Omental fat pad (tissue), 4 donors: Measurements from ENCODE around the gene HAUS8. TPM values are rescaled to one million over a fixed set of nuclear protein-coding genes. Genes with fewer than 3 reads are reported as not detected.
A peak's percentile ranks its signal among the peaks of the same experiment; 100 is the strongest.

Experiments used
- ATAC-seq: fragments of 150-250 bp; one replicate; pipeline ENCODE4 v1.9.1; 2016; ENCODE audit warnings: mild to moderate bottlenecking, moderate library complexity; ENCODE audit not compliant: low FRiP score
- DNase-seq: peaks from one replicate; pipeline ENCODE4 v3.0.0-alpha.2; 2019; ENCODE audit warnings: low spot score
- total RNA-seq, 4 donors: library from RNA; depleted of rRNA; stranded (reverse); fragments of >200 nt; gene quantifications; one replicate each; pipeline ENCODE4 v1.1.0, GENCODE V29; 2016
- TF ChIP-seq, protein P1 (sequence below), 3 donors: fragments of 450-650 bp; IDR thresholded peaks; one replicate each; pipeline ENCODE4 v1.5.1; 2016 to 2017; ENCODE audit warnings: antibody characterized with exemption in 3 of 3, mild to moderate bottlenecking in 3 of 3, moderate library complexity in 2 of 3

Gene HAUS8
- total RNA-seq, 4 donors from 2014 or later, result 4.0 to 7.3 (median 6.1) TPM

DNA sequence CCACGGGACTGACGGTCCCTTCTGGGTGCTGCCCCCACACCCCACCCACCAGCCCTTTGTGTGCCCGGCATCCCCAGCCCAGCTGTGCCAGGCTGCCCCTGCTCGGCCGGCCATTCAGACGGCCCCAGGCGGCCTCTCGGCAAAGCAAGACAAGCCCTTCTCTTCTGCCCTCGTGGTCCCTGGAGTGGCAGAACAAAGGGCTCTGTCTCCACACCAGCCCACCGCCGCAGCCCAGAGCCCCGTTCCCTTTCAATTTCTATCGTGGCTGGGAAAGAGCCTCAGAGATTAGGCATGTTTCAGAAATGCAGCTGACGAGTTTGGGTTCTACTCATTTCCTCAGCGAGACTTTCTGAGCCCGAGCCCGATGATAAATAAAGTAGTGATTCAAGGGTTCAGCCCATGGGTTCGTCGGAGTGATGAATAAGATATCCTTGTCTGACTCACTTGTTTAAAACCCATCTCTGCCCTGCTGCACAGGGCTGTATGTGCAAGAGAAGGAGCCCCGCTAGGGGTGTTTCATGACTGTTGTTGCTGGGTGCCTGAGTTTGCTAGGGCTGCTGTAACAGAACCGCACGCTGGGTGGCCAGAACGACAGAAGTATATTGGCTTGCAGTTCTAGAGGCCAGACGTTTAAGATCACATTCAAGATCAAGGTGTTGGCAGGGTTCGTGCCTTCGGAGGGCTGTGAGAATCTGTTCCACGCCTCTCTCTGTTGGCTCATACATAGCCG lies 4.6 kb upstream of the HAUS8 start:
- peak; percentile 54 for DNase-seq
- TF ChIP-seq, protein P1, sequence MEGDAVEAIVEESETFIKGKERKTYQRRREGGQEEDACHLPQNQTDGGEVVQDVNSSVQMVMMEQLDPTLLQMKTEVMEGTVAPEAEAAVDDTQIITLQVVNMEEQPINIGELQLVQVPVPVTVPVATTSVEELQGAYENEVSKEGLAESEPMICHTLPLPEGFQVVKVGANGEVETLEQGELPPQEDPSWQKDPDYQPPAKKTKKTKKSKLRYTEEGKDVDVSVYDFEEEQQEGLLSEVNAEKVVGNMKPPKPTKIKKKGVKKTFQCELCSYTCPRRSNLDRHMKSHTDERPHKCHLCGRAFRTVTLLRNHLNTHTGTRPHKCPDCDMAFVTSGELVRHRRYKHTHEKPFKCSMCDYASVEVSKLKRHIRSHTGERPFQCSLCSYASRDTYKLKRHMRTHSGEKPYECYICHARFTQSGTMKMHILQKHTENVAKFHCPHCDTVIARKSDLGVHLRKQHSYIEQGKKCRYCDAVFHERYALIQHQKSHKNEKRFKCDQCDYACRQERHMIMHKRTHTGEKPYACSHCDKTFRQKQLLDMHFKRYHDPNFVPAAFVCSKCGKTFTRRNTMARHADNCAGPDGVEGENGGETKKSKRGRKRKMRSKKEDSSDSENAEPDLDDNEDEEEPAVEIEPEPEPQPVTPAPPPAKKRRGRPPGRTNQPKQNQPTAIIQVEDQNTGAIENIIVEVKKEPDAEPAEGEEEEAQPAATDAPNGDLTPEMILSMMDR (IDR thresholded peaks at IDR 0.05), result no peak
- peak; percentile 69 for ATAC-seq

DNA sequence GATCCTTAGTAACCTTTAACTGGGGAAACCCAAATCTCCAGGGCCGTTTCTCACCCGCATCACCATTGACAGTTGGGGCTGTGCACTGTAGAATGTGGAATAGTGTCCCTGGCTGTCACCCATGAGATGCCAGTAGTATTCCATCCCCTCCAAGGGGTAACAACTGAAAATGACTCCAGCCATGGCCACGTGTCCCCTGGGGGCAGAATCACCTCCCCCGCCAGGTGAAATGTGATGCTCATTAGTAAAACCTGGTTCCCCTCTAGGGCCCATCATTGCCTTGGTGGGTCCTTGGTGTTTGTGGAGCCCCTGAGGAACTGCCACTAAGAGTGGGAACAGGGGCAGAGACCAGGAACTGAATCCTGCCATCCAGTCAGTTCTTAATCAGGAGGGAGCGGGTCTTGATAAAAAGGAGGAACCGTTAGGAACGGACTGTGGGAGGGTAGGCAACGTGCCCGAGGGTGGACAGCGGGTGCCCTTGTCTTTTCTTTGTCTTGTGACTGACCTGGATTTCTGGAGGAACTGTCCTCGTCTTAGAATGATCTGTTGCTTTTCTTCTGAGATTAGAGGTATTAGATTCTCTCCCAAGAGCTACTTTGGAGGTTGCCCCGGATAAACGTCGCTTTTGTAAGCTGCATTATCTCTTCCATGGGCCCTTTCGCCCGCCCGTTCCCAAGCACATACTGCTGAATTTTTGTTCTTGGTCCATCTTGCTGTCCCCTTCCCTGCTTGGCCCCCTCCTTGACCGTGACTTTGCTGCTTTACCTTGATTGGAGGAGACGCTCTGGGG lies 3.9 kb upstream of the HAUS8 start:
- ATAC-seq (no peak), DNase-seq (no peak)
- TF ChIP-seq, protein P1 (IDR thresholded peaks at IDR 0.05), result no peak

DNA sequence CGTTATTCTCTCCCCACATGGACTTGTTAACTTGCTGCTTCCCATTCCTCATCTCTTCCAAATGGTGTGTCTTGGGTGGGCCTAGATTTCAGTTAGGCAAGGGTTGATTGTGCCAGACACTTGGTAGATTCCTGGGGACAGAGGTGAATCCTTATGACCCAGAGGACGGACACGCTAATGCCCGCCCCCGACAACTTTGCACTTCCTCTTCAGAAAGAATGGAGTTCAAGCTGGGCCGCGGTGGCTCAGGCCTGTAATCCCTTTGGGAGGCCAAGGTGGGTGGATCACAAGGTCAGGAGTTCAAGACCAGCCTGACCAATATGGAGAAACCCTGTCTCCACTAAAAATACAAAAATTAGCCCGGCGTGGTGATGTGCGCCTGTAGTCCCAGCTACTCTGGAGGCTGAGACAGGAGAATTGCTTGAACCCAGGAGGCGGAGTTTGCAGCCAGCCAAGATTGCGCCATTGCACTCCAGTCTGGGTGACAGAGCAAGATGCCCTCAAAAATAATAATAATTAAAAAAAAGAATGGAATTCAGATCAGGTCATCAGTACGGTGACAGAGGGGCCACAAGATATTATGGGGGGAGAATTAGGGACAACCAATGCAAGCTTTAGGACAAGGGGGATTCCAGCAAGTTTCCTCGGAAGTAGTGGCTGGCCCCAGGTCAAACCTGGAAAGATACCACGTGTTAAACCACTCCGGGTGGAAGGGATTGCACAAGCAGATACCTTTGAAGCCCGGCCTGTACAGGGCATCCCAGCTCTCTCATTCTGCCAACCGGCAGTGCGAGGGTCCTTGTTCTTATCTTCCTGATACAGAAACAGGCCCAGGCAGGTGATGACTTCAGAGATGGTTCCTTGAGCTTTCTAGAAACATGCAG lies 3.0 kb upstream of the HAUS8 start:
- TF ChIP-seq, protein P1 (IDR thresholded peaks at IDR 0.05), result no peak
- ATAC-seq (no peak), DNase-seq (no peak)

DNA sequence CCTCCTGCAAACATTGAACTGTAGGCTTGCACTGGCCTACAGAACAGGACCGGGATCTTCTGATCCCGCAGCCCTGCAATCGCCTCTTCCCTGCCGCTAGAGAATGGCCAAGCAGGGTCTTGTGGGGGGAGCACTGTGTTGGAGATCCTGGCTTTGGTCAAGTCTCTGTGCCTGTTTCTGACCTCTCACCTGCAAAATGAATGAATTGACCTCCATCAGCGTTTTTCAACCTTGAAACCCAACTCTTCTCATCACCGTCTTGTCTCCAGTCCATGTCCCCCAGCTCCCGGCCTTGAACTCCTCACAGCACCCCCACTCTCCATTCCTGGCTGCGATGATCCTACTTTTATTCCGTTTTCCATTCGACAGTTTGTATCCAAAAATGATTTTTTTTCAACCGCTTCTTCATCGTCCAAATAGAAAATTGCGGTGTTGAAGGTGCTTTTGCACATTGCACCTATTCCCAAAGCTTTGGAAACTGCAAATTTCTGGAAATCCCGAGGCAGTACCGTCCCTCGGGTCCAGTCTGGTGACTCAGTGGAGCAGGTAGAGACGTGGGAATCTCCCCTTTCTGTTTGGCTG lies 2.3 kb upstream of the HAUS8 start:
- TF ChIP-seq, protein P1 (IDR thresholded peaks at IDR 0.05), result no peak
- DNase-seq (no peak), ATAC-seq (no peak)

DNA sequence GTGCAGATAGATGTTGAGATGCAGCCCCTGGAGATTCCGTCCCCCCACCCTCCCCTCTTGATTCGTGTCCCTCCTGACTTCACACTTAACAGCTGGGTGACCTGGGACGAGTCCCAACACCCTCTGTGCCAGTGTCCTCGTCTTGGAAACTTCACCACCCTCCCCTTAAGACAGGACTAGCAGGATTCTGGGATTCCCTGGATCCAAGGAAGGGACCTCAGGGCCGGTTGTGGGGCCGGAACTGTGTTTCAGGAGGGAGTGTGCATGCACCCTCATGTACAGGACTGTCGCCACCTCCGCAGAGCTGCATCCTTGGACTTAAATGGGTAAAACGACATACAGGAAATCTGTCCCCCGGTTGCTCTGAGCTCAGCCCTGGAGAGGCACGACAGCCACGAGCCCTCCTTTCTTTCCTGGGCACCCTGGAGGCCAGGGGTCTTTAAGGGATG lies 1.3 kb upstream of the HAUS8 start:
- TF ChIP-seq, protein P1 (IDR thresholded peaks at IDR 0.05), result no peak
- no peak for ATAC-seq
- no peak for DNase-seq

DNA sequence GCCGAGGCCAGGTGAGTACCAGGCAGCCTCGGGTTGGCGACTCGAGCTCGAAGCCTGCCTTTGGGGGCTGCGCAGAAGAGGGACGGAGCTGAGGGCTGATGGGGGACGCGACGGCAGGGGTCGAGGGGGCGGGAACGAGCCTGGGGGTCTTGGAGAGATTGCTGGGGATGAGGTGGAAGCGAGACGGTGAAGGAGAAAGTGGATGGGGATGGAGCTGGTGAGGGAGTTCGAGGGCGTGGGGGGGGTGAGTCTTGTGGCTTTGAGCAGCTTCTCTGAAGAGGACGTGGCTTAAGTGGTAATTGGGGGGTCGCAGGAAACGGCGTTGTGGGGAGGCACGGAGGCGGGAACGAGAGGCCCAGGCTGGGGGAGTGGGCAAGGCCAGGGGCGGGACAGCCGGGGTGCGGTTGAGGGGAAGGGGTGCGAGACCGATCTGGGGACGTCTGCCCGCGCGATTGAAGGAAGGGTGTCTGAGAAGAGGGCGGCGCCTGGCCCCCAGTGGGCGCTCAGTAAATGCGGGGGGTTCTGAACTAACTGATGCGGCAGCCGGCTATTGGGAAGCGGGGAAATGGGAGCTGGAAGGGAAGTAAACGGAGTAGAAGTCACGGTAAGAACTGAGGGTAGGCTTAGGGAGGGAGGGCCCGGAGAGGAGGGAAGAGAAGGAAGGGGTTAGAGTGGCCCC lies 751 bp upstream of the HAUS8 start:
- ATAC-seq (no peak), DNase-seq (no peak)
- TF ChIP-seq, protein P1 (IDR thresholded peaks at IDR 0.05), result no peak
